SJCRH30 (cell line): ENCODE results near the gene ABTB1. TPM values are rescaled to one million over a fixed set of nuclear protein-coding genes. Genes with fewer than 3 reads are reported as not detected.
A peak's percentile ranks its signal among the peaks of the same experiment; 100 is the strongest.
"Not testable (repeated sequence)": the region's sequence is repeated elsewhere in the genome, so short reads cannot be mapped to it uniquely, and the experiment has no call there.

Experiments used
- DNase-seq, 2 experiments: peaks; one replicate each; pipeline ENCODE4 v3.0.0-alpha.2; 2015 to 2020
- H3K27ac ChIP-seq: fragments of 250-450 bp; sonication (Bioruptor Pico); 2 replicates; pipeline ENCODE4 v1.5.1; 2020; ENCODE audit warnings: mild to moderate bottlenecking, moderate library complexity
- H3K27me3 ChIP-seq: fragments of 250-450 bp; sonication (Bioruptor Pico); 2 replicates; pipeline ENCODE4 v1.5.1; 2020; ENCODE audit warnings: mild to moderate bottlenecking, moderate library complexity
- H3K36me3 ChIP-seq: fragments of 250-450 bp; sonication (Bioruptor Pico); 2 replicates; pipeline ENCODE4 v1.5.1; 2020; ENCODE audit warnings: mild to moderate bottlenecking, moderate library complexity
- H3K4me1 ChIP-seq: fragments of 250-450 bp; sonication (Bioruptor Pico); 2 replicates; pipeline ENCODE4 v1.5.1; 2020; ENCODE audit warnings: mild to moderate bottlenecking, moderate library complexity
- H3K4me3 ChIP-seq: fragments of 250-450 bp; sonication (Bioruptor Pico); 2 replicates; pipeline ENCODE4 v1.5.1; 2020; ENCODE audit warnings: mild to moderate bottlenecking, moderate library complexity
- H3K9me3 ChIP-seq: fragments of 250-450 bp; sonication (Bioruptor Pico); replicated peaks from 2 replicates; pipeline ENCODE4 v1.5.1; 2020; ENCODE audit warnings: mild to moderate bottlenecking, moderate library complexity
- total RNA-seq: library from RNA; depleted of rRNA; stranded (reverse); fragments of >200 nt; shearing (Covaris generic); gene quantifications from 2 replicates; pipeline ENCODE4 v1.2.3, GENCODE V29; 2014

The ABTB1 gene
- total RNA-seq, 1 experiment from 2014 or later, result 6.1 TPM

- peak overlapping the region; percentile 75 for H3K4me3 ChIP-seq
- H3K9me3 ChIP-seq, result no peaks in the 10 kb centered on the region
- no peaks in the 10 kb centered on the region for H3K27me3 ChIP-seq
- no peak overlapping the region for H3K27ac ChIP-seq
- no peaks in the 10 kb centered on the region for H3K36me3 ChIP-seq
- no peaks in the 10 kb centered on the region for H3K4me1 ChIP-seq
- peak; percentile 60 to 67 for DNase-seq
These were observed 694 bp downstream of the ABTB1 start for GRCh38 chr3:127673191-127674100.

- H3K27me3 ChIP-seq, result no peaks in the 10 kb centered on the region
- H3K36me3 ChIP-seq, result no peaks in the 10 kb centered on the region
- H3K9me3 ChIP-seq, result no peaks in the 10 kb centered on the region
- no peak overlapping the region for H3K4me3 ChIP-seq
- DNase-seq, result no peak
- no peak overlapping the region for H3K27ac ChIP-seq
- no peaks in the 10 kb centered on the region for H3K4me1 ChIP-seq
These were observed 1.5 kb downstream of the ABTB1 start for GRCh38 chr3:127674101-127674721.

- no peak for DNase-seq
- Histone ChIP-seq H3K4me1 (no peaks in the 10 kb centered on the region), H3K36me3 (no peaks in the 10 kb centered on the region), H3K27me3 (no peaks in the 10 kb centered on the region), H3K9me3 (no peaks in the 10 kb centered on the region), H3K27ac (no peak overlapping the region), H3K4me3 (no peak overlapping the region)
These were observed 2.0 kb downstream of the ABTB1 start for GRCh38 chr3:127674790-127675189.

GRCh38 chr3:127675651-127676391 lies 3.1 kb downstream of the ABTB1 start:
- H3K9me3 ChIP-seq, result no peaks in the 10 kb centered on the region
- no peak for DNase-seq

GRCh38 chr3:127676456-127676855 lies 3.7 kb downstream of the ABTB1 start:
- Histone ChIP-seq H3K4me1 (peaks cover 5% of the 10 kb centered on the region), H3K4me3 (no peak overlapping the region), H3K9me3 (no peaks in the 10 kb centered on the region), H3K27ac (no peak overlapping the region), H3K27me3 (no peaks in the 10 kb centered on the region), H3K36me3 (no peaks in the 10 kb centered on the region)
- DNase-seq, result no peak

More at GRCh38 chr3:127675651-127676391, 3.1 kb downstream of the ABTB1 start:
- H3K27ac ChIP-seq, result no peak overlapping the region
- no peak overlapping the region for H3K4me3 ChIP-seq
- no peaks in the 10 kb centered on the region for H3K36me3 ChIP-seq
- no peaks in the 10 kb centered on the region for H3K4me1 ChIP-seq
- no peaks in the 10 kb centered on the region for H3K27me3 ChIP-seq

GRCh38 chr3:127676921-127677351 lies 4.2 kb downstream of the ABTB1 start:
- no peak overlapping the region for H3K27ac ChIP-seq

GRCh38 chr3:127677541-127678314 lies 5.0 kb downstream of the ABTB1 start:
- H3K4me1 ChIP-seq, result peaks cover 17% of the 10 kb centered on the region
- H3K36me3 ChIP-seq, result no peaks in the 10 kb centered on the region
- no peak overlapping the region for H3K4me3 ChIP-seq
- no peaks in the 10 kb centered on the region for H3K9me3 ChIP-seq
- DNase-seq, result no peak
- no peak overlapping the region for H3K27ac ChIP-seq
- H3K27me3 ChIP-seq, result no peaks in the 10 kb centered on the region

More at GRCh38 chr3:127676921-127677351, 4.2 kb downstream of the ABTB1 start:
- no peak for DNase-seq
- Histone ChIP-seq H3K27me3 (no peaks in the 10 kb centered on the region), H3K9me3 (no peaks in the 10 kb centered on the region), H3K36me3 (no peaks in the 10 kb centered on the region), H3K4me3 (no peak overlapping the region), H3K4me1 (peaks cover 10% of the 10 kb centered on the region)

GRCh38 chr3:127678315-127678599 lies 5.5 kb downstream of the ABTB1 start:
- Histone ChIP-seq H3K36me3 (no peaks in the 10 kb centered on the region), H3K9me3 (no peaks in the 10 kb centered on the region), H3K4me1 (peaks cover 17% of the 10 kb centered on the region), H3K4me3 (no peak overlapping the region), H3K27ac (no peak overlapping the region), H3K27me3 (no peaks in the 10 kb centered on the region)
- DNase-seq, result no peak

- no peaks in the 10 kb centered on the region for H3K36me3 ChIP-seq
- no peak overlapping the region for H3K27ac ChIP-seq
- no peak overlapping the region for H3K4me3 ChIP-seq
- peaks cover 17% of the 10 kb centered on the region for H3K4me1 ChIP-seq
- no peaks in the 10 kb centered on the region for H3K27me3 ChIP-seq
- no peaks in the 10 kb centered on the region for H3K9me3 ChIP-seq
- no peak for DNase-seq
These were observed 6.1 kb downstream of the ABTB1 start for GRCh38 chr3:127678611-127679533.

- H3K27ac ChIP-seq, result no peak overlapping the region
- peaks cover 20% of the 10 kb centered on the region for H3K4me1 ChIP-seq
- H3K9me3 ChIP-seq, result no peaks in the 10 kb centered on the region
- H3K4me3 ChIP-seq, result no peak overlapping the region
- no peaks in the 10 kb centered on the region for H3K36me3 ChIP-seq
- no peaks in the 10 kb centered on the region for H3K27me3 ChIP-seq
- DNase-seq, result no peak
These were observed 6.9 kb downstream of the ABTB1 start for GRCh38 chr3:127679534-127680145.

- DNase-seq, result no peak
- Histone ChIP-seq H3K27me3 (no peaks in the 10 kb centered on the region), H3K4me3 (no peak overlapping the region), H3K36me3 (no peaks in the 10 kb centered on the region), H3K27ac (no peak overlapping the region), H3K4me1 (peaks cover 25% of the 10 kb centered on the region), H3K9me3 (no peaks in the 10 kb centered on the region)
These were observed 7.5 kb downstream of the ABTB1 start for GRCh38 chr3:127680146-127680661.

- Histone ChIP-seq H3K27me3 (no peaks in the 10 kb centered on the region), H3K9me3 (no peaks in the 10 kb centered on the region), H3K4me3 (no peak overlapping the region), H3K36me3 (no peaks in the 10 kb centered on the region), H3K4me1 (peaks cover 31% of the 10 kb centered on the region), H3K27ac (no peak overlapping the region)
- no peak for DNase-seq
These were observed 8.1 kb downstream of the ABTB1 start for GRCh38 chr3:127680798-127681221.

- H3K4me3 ChIP-seq, H3K27me3 ChIP-seq, H3K9me3 ChIP-seq, H3K27ac ChIP-seq, DNase-seq, H3K36me3 ChIP-seq: not testable (repeated sequence)
- peaks cover 33% of the 10 kb centered on the region for H3K4me1 ChIP-seq
These were observed 9.4 kb downstream of the ABTB1 start for GRCh38 chr3:127682175-127682554.
